ENCODE results near the gene CDH23.

Gene CDH23

GRCh38 chr10:71719042-71719441 lies 322.3 kb downstream of the CDH23 start:
- no peak for TF ChIP-seq ZFX (IDR thresholded peaks at IDR 0.05; ENCODE audit: borderline replicate concordance)
- TF ChIP-seq CTCF (IDR thresholded peaks at IDR 0.05) = no peak

GRCh38 chr10:71719464-71720201 lies 322.9 kb downstream of the CDH23 start, which contains the start of gene C10orf105:
C10orf105 (minus strand) TSS chr10:71719778; CDS start chr10:71716337, 3,441 bp downstream.
- H3K27ac ChIP-seq = no peak within 1 kb of the TSS
- TF ChIP-seq CTCF (IDR thresholded peaks at IDR 0.05) (no peak), ZFX (IDR thresholded peaks at IDR 0.05; ENCODE audit: borderline replicate concordance) (no peak)

More at GRCh38 chr10:71719042-71719441, 322.3 kb downstream of the CDH23 start:
- no peak overlapping the region for H3K27ac ChIP-seq

- TF ChIP-seq ZFX (IDR thresholded peaks at IDR 0.05; ENCODE audit: borderline replicate concordance) (no peak), CTCF (IDR thresholded peaks at IDR 0.05) (no peak)
- no peak overlapping the region for H3K27ac ChIP-seq
Measured at GRCh38 chr10:71720288-71720687, 323.6 kb downstream of the CDH23 start.

- no peak for TF ChIP-seq CTCF (IDR thresholded peaks at IDR 0.05)
- H3K27ac ChIP-seq = no peak overlapping the region
Measured at GRCh38 chr10:71721313-71721712, 324.6 kb downstream of the CDH23 start.

- no peak overlapping the region for H3K27ac ChIP-seq
- TF ChIP-seq CTCF (IDR thresholded peaks at IDR 0.05) (no peak), ZFX (IDR thresholded peaks at IDR 0.05; ENCODE audit: borderline replicate concordance) (no peak)
Measured at GRCh38 chr10:71722849-71723248, 326.1 kb downstream of the CDH23 start.

GRCh38 chr10:71723311-71723710 lies 326.6 kb downstream of the CDH23 start:
- TF ChIP-seq ZFX (IDR thresholded peaks at IDR 0.05; ENCODE audit: borderline replicate concordance) = no peak
- no peak for TF ChIP-seq CTCF (IDR thresholded peaks at IDR 0.05)
- H3K27ac ChIP-seq = no peak overlapping the region

- no peak overlapping the region for H3K27ac ChIP-seq
- TF ChIP-seq ZFX (IDR thresholded peaks at IDR 0.05; ENCODE audit: borderline replicate concordance) (no peak), CTCF (IDR thresholded peaks at IDR 0.05) (no peak)
Measured at GRCh38 chr10:71724539-71724938, 327.8 kb downstream of the CDH23 start.

Data from 22Rv1 (cell line).